GM21526 (cell line): ENCODE measurements around the gene E4F1.
"Not testable (repeated sequence)": the region's sequence is repeated elsewhere in the genome, so short reads cannot be mapped to it uniquely, and the experiment has no call there.

Source experiments
- ATAC-seq: cut with Tn5 transposase; IDR thresholded peaks from one replicate; pipeline ENCODE4 v1.9.1; 2021; ENCODE audit warnings: moderate library complexity; ENCODE audit not compliant: unreplicated experiment, low FRiP score

The E4F1 gene

GRCh38 chr16:2229091-2229490 is 5.7 kb downstream of the E4F1 start:
- ATAC-seq: no peak

- no peak for ATAC-seq
Observed at GRCh38 chr16:2229632-2230250, 6.3 kb downstream of the E4F1 start.

- no peak for ATAC-seq
Observed at GRCh38 chr16:2230376-2230775, 7.0 kb downstream of the E4F1 start.

GRCh38 chr16:2231016-2231931 is 7.9 kb downstream of the E4F1 start:
- ATAC-seq: no peak

- no peak for ATAC-seq
Observed at GRCh38 chr16:2232094-2232990, 9.0 kb downstream of the E4F1 start.

GRCh38 chr16:2233046-2233775 is 9.8 kb downstream of the E4F1 start:
- ATAC-seq: no peak

GRCh38 chr16:2233872-2234812 is 10.8 kb downstream of the E4F1 start:
- ATAC-seq: no peak

- no peak for ATAC-seq
Observed at GRCh38 chr16:2234813-2235170, 11.4 kb downstream of the E4F1 start.

GRCh38 chr16:2235234-2235651 is 11.9 kb downstream of the E4F1 start:
- no peak for ATAC-seq

GRCh38 chr16:2235695-2236336 is 12.4 kb downstream of the E4F1 start:
- no peak for ATAC-seq

- no peak for ATAC-seq
Observed at GRCh38 chr16:2236337-2237101, 13.1 kb downstream of the E4F1 start, which contains the start of gene DNASE1L2. DNASE1L2 (plus strand) TSS chr16:2236444; CDS start chr16:2236817, 373 bp downstream.

GRCh38 chr16:2237102-2237482 is 13.7 kb downstream of the E4F1 start:
- ATAC-seq: no peak

GRCh38 chr16:2237493-2238149 is 14.2 kb downstream of the E4F1 start:
- ATAC-seq: no peak

GRCh38 chr16:2238150-2238837 is 14.9 kb downstream of the E4F1 start:
- no peak for ATAC-seq

- no peak for ATAC-seq
Observed at GRCh38 chr16:2238838-2239675, 15.7 kb downstream of the E4F1 start.

- not testable (repeated sequence) for ATAC-seq
Observed at GRCh38 chr16:2240331-2240730, 16.9 kb downstream of the E4F1 start.
